Right renal cortex interstitium (tissue), 3 donors: ENCODE results near the gene SEMA3G. TPM values are rescaled to one million over a fixed set of nuclear protein-coding genes. Genes with fewer than 3 reads are reported as not detected.

Source experiments
- DNase-seq, 3 donors: peaks; one replicate each; pipeline ENCODE4 v3.0.0-alpha.2; 2013; ENCODE audit warnings: low read depth in 3 of 3, low spot score in 2 of 3
- polyA plus RNA-seq, 3 donors: library from polyadenylated mRNA; unstranded; fragments of 120-200 nt; gene quantifications; one replicate each; pipeline ENCODE4 v1.2.1, GENCODE V29; 2013; ENCODE audit not compliant: insufficient read length in 3 of 3

The SEMA3G gene
- polyA plus RNA-seq, 3 donors: 27.2 to 31.3 (median 29.1) TPM

GRCh38 chr3:52423173-52423572, 21.7 kb downstream of the SEMA3G start:
- no peak for DNase-seq

GRCh38 chr3:52422669-52423068, 22.2 kb downstream of the SEMA3G start:
- DNase-seq: no peak

GRCh38 chr3:52420388-52420787, 24.5 kb downstream of the SEMA3G start:
- no peak for DNase-seq

- no peak for DNase-seq
Observed at GRCh38 chr3:52415800-52416199, 29.1 kb downstream of the SEMA3G start.

- no peak for DNase-seq
Observed at GRCh38 chr3:52408466-52408865, 36.4 kb downstream of the SEMA3G start.

GRCh38 chr3:52407779-52408178, 37.1 kb downstream of the SEMA3G start:
- DNase-seq: no peak

- DNase-seq: no peak
Observed at GRCh38 chr3:52406791-52407510, 38.0 kb downstream of the SEMA3G start.

GRCh38 chr3:52406231-52406661, 38.7 kb downstream of the SEMA3G start:
- no peak for DNase-seq

GRCh38 chr3:52405601-52406110, 39.2 kb downstream of the SEMA3G start:
- DNase-seq: no peak

GRCh38 chr3:52405066-52405465, 39.8 kb downstream of the SEMA3G start:
- no peak for DNase-seq

GRCh38 chr3:52404391-52404790, 40.5 kb downstream of the SEMA3G start:
- no peak for DNase-seq

GRCh38 chr3:52403955-52404354, 40.9 kb downstream of the SEMA3G start:
- no peak for DNase-seq

- DNase-seq: no peak
Observed at GRCh38 chr3:52403271-52403841, 41.5 kb downstream of the SEMA3G start.

GRCh38 chr3:52402706-52403270, 42.1 kb downstream of the SEMA3G start:
- no peak for DNase-seq

GRCh38 chr3:52402101-52402521, 42.8 kb downstream of the SEMA3G start:
- DNase-seq: no peak

- no peak for DNase-seq
Observed at GRCh38 chr3:52401551-52401950, 43.4 kb downstream of the SEMA3G start.

GRCh38 chr3:52401021-52401420, 43.9 kb downstream of the SEMA3G start:
- DNase-seq: no peak

- DNase-seq: no peak
Observed at GRCh38 chr3:52400275-52400793, 44.6 kb downstream of the SEMA3G start.

- no peak for DNase-seq
Observed at GRCh38 chr3:52399593-52399992, 45.3 kb downstream of the SEMA3G start.

GRCh38 chr3:52399131-52399530, 45.8 kb downstream of the SEMA3G start:
- no peak for DNase-seq

GRCh38 chr3:52398670-52399081, 46.2 kb downstream of the SEMA3G start:
- no peak for DNase-seq
